Right lobe of liver (tissue), 4 donors: ENCODE results near the gene ACOT8.

Source experiments
- POLR2A ChIP-seq: fragments of 450-650 bp; IDR thresholded peaks from one replicate; pipeline ENCODE4 v1.6.1; 2017; ENCODE audit warnings: antibody characterized with exemption, mild to moderate bottlenecking
- TF ChIP-seq, protein P1 (sequence below), 4 donors: fragments of 200-600 bp in 3 of 4; fragments of 450-650 bp in 1 of 4; IDR thresholded peaks; one replicate each; pipeline versions ENCODE4 v1.5.1 to v1.8.0; 2016 to 2022; ENCODE audit warnings: antibody characterized with exemption in 4 of 4, mild to moderate bottlenecking in 2 of 4
- donor health status: DM: no; HTN: no; CAD: no.
- donor health status: DM: no; HTN: no; CAD: no.
- donor health status: DM: no; HTN: yes; CAD: no.

DNA sequence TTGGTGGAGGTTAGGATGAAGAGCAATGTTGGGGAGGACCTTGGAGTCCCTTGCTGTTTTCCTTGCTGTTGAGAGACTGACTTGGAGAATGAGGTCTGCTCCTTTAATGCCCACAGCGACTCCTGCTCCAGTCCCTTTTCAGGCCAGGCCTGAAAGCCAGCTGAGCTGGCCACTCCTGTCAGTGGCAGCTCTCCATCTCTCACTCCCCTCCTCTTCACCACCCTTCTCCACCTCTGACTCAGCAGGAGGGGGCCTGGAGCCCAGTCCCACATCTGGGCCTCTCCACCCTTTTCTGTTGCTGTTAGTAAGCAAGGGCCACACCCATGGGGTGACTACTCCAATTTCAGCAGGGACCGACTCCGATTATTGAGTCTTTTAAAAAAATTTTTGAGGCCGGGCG is 21.4 kb downstream of the ACOT8 start:
- no peak for TF ChIP-seq POLR2A
- TF ChIP-seq, protein P1, sequence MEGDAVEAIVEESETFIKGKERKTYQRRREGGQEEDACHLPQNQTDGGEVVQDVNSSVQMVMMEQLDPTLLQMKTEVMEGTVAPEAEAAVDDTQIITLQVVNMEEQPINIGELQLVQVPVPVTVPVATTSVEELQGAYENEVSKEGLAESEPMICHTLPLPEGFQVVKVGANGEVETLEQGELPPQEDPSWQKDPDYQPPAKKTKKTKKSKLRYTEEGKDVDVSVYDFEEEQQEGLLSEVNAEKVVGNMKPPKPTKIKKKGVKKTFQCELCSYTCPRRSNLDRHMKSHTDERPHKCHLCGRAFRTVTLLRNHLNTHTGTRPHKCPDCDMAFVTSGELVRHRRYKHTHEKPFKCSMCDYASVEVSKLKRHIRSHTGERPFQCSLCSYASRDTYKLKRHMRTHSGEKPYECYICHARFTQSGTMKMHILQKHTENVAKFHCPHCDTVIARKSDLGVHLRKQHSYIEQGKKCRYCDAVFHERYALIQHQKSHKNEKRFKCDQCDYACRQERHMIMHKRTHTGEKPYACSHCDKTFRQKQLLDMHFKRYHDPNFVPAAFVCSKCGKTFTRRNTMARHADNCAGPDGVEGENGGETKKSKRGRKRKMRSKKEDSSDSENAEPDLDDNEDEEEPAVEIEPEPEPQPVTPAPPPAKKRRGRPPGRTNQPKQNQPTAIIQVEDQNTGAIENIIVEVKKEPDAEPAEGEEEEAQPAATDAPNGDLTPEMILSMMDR (IDR thresholded peaks at IDR 0.05), result no peak
